ENCODE results near the gene CLDN4.

Gene CLDN4

GRCh38 chr7:73881352-73882046 lies 50.7 kb downstream of the CLDN4 start:
- Mint-ChIP-seq H3K4me3 (no peak overlapping the region), H3K27me3 (peaks cover 31 to 55% of the 10 kb centered on the region in 2 donors), H3K9me3 (no peaks in the 10 kb centered on the region), H3K4me1 (ENCODE audit: low read depth in 2 of 2) (no peaks in the 10 kb centered on the region), H3K27ac (no peak overlapping the region), H3K36me3 (ENCODE audit: insufficient read depth) (peaks cover 3% of the 10 kb centered on the region)
- ATAC-seq (replicated peaks) (no peak), DNase-seq (no peak)

- H3K27ac Mint-ChIP-seq = no peak overlapping the region
- ATAC-seq (replicated peaks) = no peak
- peaks cover 26 to 57% of the 10 kb centered on the region in 2 donors for H3K27me3 Mint-ChIP-seq
- DNase-seq = no peak
- no peaks in the 10 kb centered on the region for H3K4me1 Mint-ChIP-seq (ENCODE audit: low read depth in 2 of 2)
- H3K4me3 Mint-ChIP-seq = no peak overlapping the region
- peaks cover 3% of the 10 kb centered on the region for H3K36me3 Mint-ChIP-seq (ENCODE audit: insufficient read depth)
- no peaks in the 10 kb centered on the region for H3K9me3 Mint-ChIP-seq
Measured at GRCh38 chr7:73882047-73882402, 51.2 kb downstream of the CLDN4 start.

Data from effector memory CD8-positive, alpha-beta T cell (primary cell).